A549 (cell line): ENCODE results near the gene ACAP1.

Source experiments
- CTCF ChIP-seq: fragments of >200 bp; sonication (Bioruptor Twin); formaldehyde crosslinking; IDR thresholded peaks from 3 replicates; pipeline ENCODE4 v1.5.1; 2016
- POLR2A ChIP-seq: IDR thresholded peaks from 2 replicates; pipeline ENCODE4 v1.6.1; 2012; ENCODE audit warnings: mild to moderate bottlenecking, low read length

DNA sequence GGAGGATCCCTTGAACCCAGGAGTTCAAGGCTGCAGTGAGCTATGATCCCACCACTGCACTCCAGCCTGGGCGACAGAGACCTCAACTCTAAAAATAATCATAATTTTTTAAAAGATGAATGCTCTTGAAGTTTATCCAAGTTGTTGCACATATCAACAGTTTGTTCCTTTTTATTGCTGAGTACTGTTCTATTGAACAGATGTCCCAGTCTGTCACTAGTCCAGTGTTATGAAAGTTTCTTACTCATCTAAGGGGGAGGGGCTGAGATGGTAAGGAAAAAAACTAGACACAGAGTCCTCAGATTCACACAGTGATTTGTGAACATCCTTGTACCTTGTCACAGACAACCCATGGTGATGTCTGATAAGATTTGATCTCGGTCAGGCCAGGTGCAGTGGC, 3.9 kb downstream of the ACAP1 start:
- TF ChIP-seq POLR2A: no peak
- no peak for TF ChIP-seq CTCF
